CD4-positive, CD25-positive, alpha-beta regulatory T cell (primary cell): ENCODE results near the gene ITGA3. TPM values are rescaled to one million over a fixed set of nuclear protein-coding genes. Genes with fewer than 3 reads are reported as not detected.
"Not testable (repeated sequence)": the region's sequence is repeated elsewhere in the genome, so short reads cannot be mapped to it uniquely, and the experiment has no call there.

Source experiments
- ATAC-seq, 2 donors: fragments of 150-1000 bp; cut with Tn5 transposase; one replicate each; pipeline ENCODE4 v1.10.0; 2021; ENCODE audit warnings: low read depth in 2 of 2, moderate number of reproducible peaks in 2 of 2, moderate library complexity in 1 of 2
- DNase-seq, 3 donors: peaks; one replicate each; pipeline versions ENCODE4 v3.0.0 to v3.0.0-alpha.2; 2012 to 2022; ENCODE audit warnings: mixed read lengths in 1 of 3
- H3K27ac ChIP-seq: one replicate; pipeline ENCODE4 v1.7.0; 2013; ENCODE audit warnings: mild to moderate bottlenecking, low read length; ENCODE audit not compliant: insufficient read depth, poor library complexity, severe bottlenecking
- H3K27me3 ChIP-seq: one replicate; pipeline ENCODE4 v1.7.0; 2013; ENCODE audit warnings: low read length; ENCODE audit not compliant: control insufficient read depth, insufficient read depth
- H3K36me3 ChIP-seq: one replicate; pipeline ENCODE4 v1.7.0; 2013; ENCODE audit warnings: mild to moderate bottlenecking, low read length, moderate library complexity; ENCODE audit not compliant: control insufficient read depth, insufficient read depth
- H3K4me1 ChIP-seq: 2 replicates; pipeline ENCODE4 v1.7.0; 2013; ENCODE audit warnings: mild to moderate bottlenecking, low read length; ENCODE audit not compliant: insufficient read depth, control insufficient read depth, poor library complexity, severe bottlenecking
- H3K4me3 ChIP-seq: one replicate; pipeline ENCODE4 v1.7.0; 2013; ENCODE audit warnings: low read depth, mild to moderate bottlenecking, low read length, moderate library complexity
- H3K9me3 ChIP-seq, 2 experiments: 1 replicate in 1 of 2; 2 replicates in 1 of 2; pipeline ENCODE4 v1.7.0; 2013; ENCODE audit warnings: low read length in 2 of 2, mild to moderate bottlenecking in 1 of 2, moderate library complexity in 1 of 2; ENCODE audit not compliant: control insufficient read depth in 2 of 2
- H3K27ac Mint-ChIP-seq, 3 donors: one replicate each; pipeline ENCODE4 v1.8.0; 2020 to 2022; ENCODE audit warnings: mild to moderate bottlenecking in 3 of 3, mixed read lengths in 3 of 3, moderate library complexity in 2 of 3
- H3K27me3 Mint-ChIP-seq: one replicate; pipeline ENCODE4 v1.8.0; 2022; ENCODE audit warnings: mild to moderate bottlenecking, mixed read lengths
- H3K36me3 Mint-ChIP-seq: one replicate; pipeline ENCODE4 v1.8.0; 2020; ENCODE audit warnings: mixed read lengths
- H3K4me1 Mint-ChIP-seq, 4 donors: one replicate each; pipeline ENCODE4 v1.8.0; 2020 to 2022; ENCODE audit warnings: mixed read lengths in 4 of 4, mild to moderate bottlenecking in 1 of 4
- H3K4me3 Mint-ChIP-seq, 4 donors: one replicate each; pipeline ENCODE4 v1.8.0; 2020 to 2022; ENCODE audit warnings: mild to moderate bottlenecking in 4 of 4, mixed read lengths in 4 of 4, moderate library complexity in 3 of 4
- H3K9me3 Mint-ChIP-seq, 7 donors: one replicate each; pipeline ENCODE4 v1.8.0; 2020 to 2022; ENCODE audit warnings: mixed read lengths in 7 of 7, mild to moderate bottlenecking in 3 of 7, moderate library complexity in 2 of 7
- polyA plus RNA-seq, 4 donors: library from polyadenylated mRNA; unstranded; fragments of 300-500 nt; fragmentation: Illumina TruSeq; gene quantifications; one replicate each; pipeline ENCODE4 v1.2.3, GENCODE V29; 2021
- total RNA-seq: library from RNA; stranded (reverse); gene quantifications from one replicate; pipeline ENCODE4 v1.2.3, GENCODE V29; 2022

Gene ITGA3
- total and polyA plus RNA-seq, 5 donors from 2014 or later = 1.7 to 14.4 (median 2.7) TPM

GRCh38 chr17:50060951-50061712 lies 5.2 kb downstream of the ITGA3 start:
- ATAC-seq (no peak), DNase-seq (no peak)
- Histone ChIP-seq H3K4me1 (peaks cover 12% of the 10 kb centered on the region), H3K9me3 (no peaks in the 10 kb centered on the region), H3K36me3 (no peaks in the 10 kb centered on the region), H3K4me3 (no peak overlapping the region), H3K27me3 (no peaks in the 10 kb centered on the region), H3K27ac (no peak overlapping the region)
- peaks cover 5% of the 10 kb centered on the region for H3K36me3 Mint-ChIP-seq
- peaks cover 0 to 2% (median 0%) of the 10 kb centered on the region in 7 donors for H3K9me3 Mint-ChIP-seq
- H3K4me3 Mint-ChIP-seq = no peak overlapping the region
- peaks cover 5 to 21% (median 18%) of the 10 kb centered on the region in 4 donors for H3K4me1 Mint-ChIP-seq
- H3K27me3 Mint-ChIP-seq = no peaks in the 10 kb centered on the region
- no peak overlapping the region for H3K27ac Mint-ChIP-seq

- H3K36me3 Mint-ChIP-seq, H3K27me3 ChIP-seq: not testable (repeated sequence)
Measured at GRCh38 chr17:50061713-50062045, 5.8 kb downstream of the ITGA3 start.

GRCh38 chr17:50062293-50063243 lies 6.7 kb downstream of the ITGA3 start:
- Mint-ChIP-seq H3K27me3 (no peaks in the 10 kb centered on the region), H3K27ac (peak overlapping the region in 1 of 3 donors; percentile 45), H3K4me3 (no peak overlapping the region), H3K4me1 (peaks cover 5 to 11% (median 10%) of the 10 kb centered on the region in 4 donors), H3K36me3 (peaks cover 5% of the 10 kb centered on the region), H3K9me3 (peaks cover 0 to 2% (median 0%) of the 10 kb centered on the region in 7 donors)
- Histone ChIP-seq H3K4me3 (no peak overlapping the region), H3K4me1 (peaks cover 3% of the 10 kb centered on the region), H3K27me3 (no peaks in the 10 kb centered on the region), H3K9me3 (no peaks in the 10 kb centered on the region), H3K36me3 (no peaks in the 10 kb centered on the region), H3K27ac (no peak overlapping the region)
- ATAC-seq = no peak
- no peak for DNase-seq

More at GRCh38 chr17:50061713-50062045, 5.8 kb downstream of the ITGA3 start:
- not testable (repeated sequence) for H3K9me3 Mint-ChIP-seq, H3K4me3 Mint-ChIP-seq, ATAC-seq, H3K9me3 ChIP-seq, DNase-seq, H3K27me3 Mint-ChIP-seq, H3K4me3 ChIP-seq, H3K27ac ChIP-seq, H3K27ac Mint-ChIP-seq, H3K36me3 ChIP-seq
- peaks cover 5 to 19% (median 16%) of the 10 kb centered on the region in 4 donors for H3K4me1 Mint-ChIP-seq
- peaks cover 12% of the 10 kb centered on the region for H3K4me1 ChIP-seq

GRCh38 chr17:50063561-50064252 lies 7.8 kb downstream of the ITGA3 start:
- Histone ChIP-seq H3K27ac (no peak overlapping the region), H3K4me1 (no peaks in the 10 kb centered on the region), H3K9me3 (no peaks in the 10 kb centered on the region), H3K27me3 (no peaks in the 10 kb centered on the region), H3K4me3 (no peak overlapping the region), H3K36me3 (no peaks in the 10 kb centered on the region)
- peaks cover 9% of the 10 kb centered on the region for H3K36me3 Mint-ChIP-seq
- DNase-seq (no peak), ATAC-seq (no peak)
- H3K9me3 Mint-ChIP-seq = no peaks in the 10 kb centered on the region
- no peak overlapping the region for H3K27ac Mint-ChIP-seq
- H3K27me3 Mint-ChIP-seq = no peaks in the 10 kb centered on the region
- no peak overlapping the region for H3K4me3 Mint-ChIP-seq
- peaks cover 0 to 3% (median 0%) of the 10 kb centered on the region in 4 donors for H3K4me1 Mint-ChIP-seq

GRCh38 chr17:50064253-50065001 lies 8.5 kb downstream of the ITGA3 start:
- Mint-ChIP-seq H3K4me1 (peaks cover 0 to 1% (median 0%) of the 10 kb centered on the region in 4 donors), H3K4me3 (no peak overlapping the region), H3K27me3 (no peaks in the 10 kb centered on the region), H3K36me3 (peaks cover 9% of the 10 kb centered on the region), H3K27ac (no peak overlapping the region), H3K9me3 (no peaks in the 10 kb centered on the region)
- ATAC-seq (no peak), DNase-seq (no peak)
- H3K36me3 ChIP-seq = no peaks in the 10 kb centered on the region
- H3K4me1 ChIP-seq = no peaks in the 10 kb centered on the region
- H3K9me3 ChIP-seq = no peaks in the 10 kb centered on the region
- H3K4me3 ChIP-seq = no peak overlapping the region
- no peaks in the 10 kb centered on the region for H3K27me3 ChIP-seq
- no peak overlapping the region for H3K27ac ChIP-seq

- Histone ChIP-seq H3K27me3 (no peaks in the 10 kb centered on the region), H3K27ac (no peak overlapping the region), H3K4me3 (no peak overlapping the region), H3K4me1 (no peaks in the 10 kb centered on the region), H3K9me3 (no peaks in the 10 kb centered on the region), H3K36me3 (no peaks in the 10 kb centered on the region)
- no peaks in the 10 kb centered on the region for H3K27me3 Mint-ChIP-seq
- no peak overlapping the region for H3K27ac Mint-ChIP-seq
- no peaks in the 10 kb centered on the region for H3K4me1 Mint-ChIP-seq
- ATAC-seq (no peak), DNase-seq (no peak)
- peaks cover 9% of the 10 kb centered on the region for H3K36me3 Mint-ChIP-seq
- no peaks in the 10 kb centered on the region for H3K9me3 Mint-ChIP-seq
- H3K4me3 Mint-ChIP-seq = no peak overlapping the region
Measured at GRCh38 chr17:50065056-50065455, 9.1 kb downstream of the ITGA3 start.

GRCh38 chr17:50066995-50067394 lies 11.1 kb downstream of the ITGA3 start:
- Histone ChIP-seq H3K36me3 (no peaks in the 10 kb centered on the region), H3K9me3 (no peaks in the 10 kb centered on the region), H3K4me1 (no peaks in the 10 kb centered on the region), H3K4me3 (no peak overlapping the region), H3K27ac (no peak overlapping the region), H3K27me3 (no peaks in the 10 kb centered on the region)
- Mint-ChIP-seq H3K27ac (no peak overlapping the region), H3K4me3 (no peak overlapping the region), H3K9me3 (peaks cover 0 to 1% (median 0%) of the 10 kb centered on the region in 7 donors), H3K4me1 (peaks cover 0 to 2% (median under 1%) of the 10 kb centered on the region in 4 donors), H3K36me3 (peaks cover 18% of the 10 kb centered on the region), H3K27me3 (no peaks in the 10 kb centered on the region)
- DNase-seq (no peak), ATAC-seq (no peak)
